ENCODE measurements around the gene SLC6A6. TPM values are rescaled to one million over a fixed set of nuclear protein-coding genes. Genes with fewer than 3 reads are reported as not detected.
A peak's percentile ranks its signal among the peaks of the same experiment; 100 is the strongest.
"Not testable (repeated sequence)": the region's sequence is repeated elsewhere in the genome, so short reads cannot be mapped to it uniquely, and the experiment has no call there.

The SLC6A6 gene
- total RNA-seq, 1 donor from 2014 or later, result 129 TPM

- intact Hi-C loops (cut with DNase I), result loop anchor here (5.0 to 10.0 kb wide), 2 partner anchors 100 to 277 kb away; no protein-coding TSS in a partner anchor
- DNase-seq (ENCODE audit: low spot score), result peak; percentile 62
Measured at GRCh38 chr3:14507305-14507741, 104.9 kb downstream of the SLC6A6 start.

- intact Hi-C loops (cut with DNase I), result loop anchor here (5.0 to 10.0 kb wide), 2 partner anchors 99 to 277 kb away; no protein-coding TSS in a partner anchor
- DNase-seq (ENCODE audit: low spot score), result peak; percentile 47
Measured at GRCh38 chr3:14507757-14508504, 105.5 kb downstream of the SLC6A6 start.

GRCh38 chr3:14508505-14508819 lies 106.1 kb downstream of the SLC6A6 start:
- DNase-seq (ENCODE audit: low spot score), result peak; percentile 15
- intact Hi-C loops (cut with DNase I), result loop anchor here (5.0 to 10.0 kb wide), 2 partner anchors 99 to 276 kb away; no protein-coding TSS in a partner anchor

- DNase-seq (ENCODE audit: low spot score), result peak; percentile 86
- intact Hi-C loops (cut with DNase I), result loop anchor here (1.0 to 10.0 kb wide), 3 partner anchors 39 to 276 kb away; no protein-coding TSS in a partner anchor
Measured at GRCh38 chr3:14508966-14509795, 106.8 kb downstream of the SLC6A6 start.

- peak; percentile 56 for DNase-seq (ENCODE audit: low spot score)
- intact Hi-C loops (cut with DNase I), result loop anchor here (1.0 to 10.0 kb wide), 3 partner anchors 39 to 275 kb away; no protein-coding TSS in a partner anchor
Measured at GRCh38 chr3:14509796-14510100, 107.3 kb downstream of the SLC6A6 start.

GRCh38 chr3:14510838-14511622 lies 108.6 kb downstream of the SLC6A6 start:
- intact Hi-C loops (cut with DNase I), result no loop called here
- peak; percentile 72 for DNase-seq (ENCODE audit: low spot score)

- peak; percentile 68 for DNase-seq (ENCODE audit: low spot score)
- intact Hi-C loops (cut with DNase I), result no loop called here
Measured at GRCh38 chr3:14511623-14512280, 109.3 kb downstream of the SLC6A6 start.

- intact Hi-C loops (cut with DNase I), result no loop called here
- DNase-seq (ENCODE audit: low spot score), result peak; percentile 74
Measured at GRCh38 chr3:14512281-14512941, 110.0 kb downstream of the SLC6A6 start.

GRCh38 chr3:14512942-14513327 lies 110.5 kb downstream of the SLC6A6 start:
- intact Hi-C loops (cut with DNase I), result no loop called here
- peak; percentile 67 for DNase-seq (ENCODE audit: low spot score)

GRCh38 chr3:14513566-14514322 lies 111.3 kb downstream of the SLC6A6 start:
- intact Hi-C loops (cut with DNase I), result no loop called here

GRCh38 chr3:14514323-14514720 lies 111.9 kb downstream of the SLC6A6 start:
- DNase-seq (ENCODE audit: low spot score), result no peak
- intact Hi-C loops (cut with DNase I), result no loop called here

More at GRCh38 chr3:14513566-14514322, 111.3 kb downstream of the SLC6A6 start:
- peak; percentile 67 for DNase-seq (ENCODE audit: low spot score)

- intact Hi-C loops (cut with DNase I), result not testable (repeated sequence)
- peak; percentile 71 for DNase-seq (ENCODE audit: low spot score)
Measured at GRCh38 chr3:14515526-14515925, 113.1 kb downstream of the SLC6A6 start.

- intact Hi-C loops (cut with DNase I), result no loop called here
- DNase-seq (ENCODE audit: low spot score), result peak; percentile 60
Measured at GRCh38 chr3:14516738-14517345, 114.4 kb downstream of the SLC6A6 start.

GRCh38 chr3:14517601-14518431 lies 115.4 kb downstream of the SLC6A6 start:
- peak; percentile 61 for DNase-seq (ENCODE audit: low spot score)
- intact Hi-C loops (cut with DNase I), result no loop called here

GRCh38 chr3:14518432-14518802 lies 116.0 kb downstream of the SLC6A6 start:
- peak; percentile 46 for DNase-seq (ENCODE audit: low spot score)
- intact Hi-C loops (cut with DNase I), result no loop called here

- intact Hi-C loops (cut with DNase I), result no loop called here
- DNase-seq (ENCODE audit: low spot score), result peak; percentile 44
Measured at GRCh38 chr3:14518893-14519292, 116.5 kb downstream of the SLC6A6 start.

- intact Hi-C loops (cut with DNase I), result no loop called here
- peak; percentile 39 for DNase-seq (ENCODE audit: low spot score)
Measured at GRCh38 chr3:14519406-14519805, 117.0 kb downstream of the SLC6A6 start.
